Fibroblast of lung (primary cell): ENCODE data around the gene PIP4K2A. TPM values are rescaled to one million over a fixed set of nuclear protein-coding genes. Genes with fewer than 3 reads are reported as not detected.

Source experiments
- DNase-seq, 2 donors: peaks; one replicate each; pipeline versions ENCODE4 v3.0.0 to v3.0.0-alpha.2; 2010; ENCODE audit warnings: low read depth in 2 of 2
- H2AFZ ChIP-seq: 2 replicates; pipeline ENCODE4 v1.5.1; 2012; ENCODE audit warnings: low read length, control low read depth, inconsistent platforms
- H3K27ac ChIP-seq: 2 replicates; pipeline ENCODE4 v1.5.1; 2011; ENCODE audit warnings: low read length, control low read depth; ENCODE audit not compliant: insufficient read depth
- H3K27me3 ChIP-seq: 2 replicates; pipeline ENCODE4 v1.5.1; 2011; ENCODE audit warnings: mild to moderate bottlenecking, low read length; ENCODE audit not compliant: control insufficient read depth, insufficient read depth
- H3K36me3 ChIP-seq: 2 replicates; pipeline ENCODE4 v1.5.1; 2011; ENCODE audit warnings: low read length; ENCODE audit not compliant: control insufficient read depth, insufficient read depth
- H3K4me1 ChIP-seq: 2 replicates; pipeline ENCODE4 v1.5.1; 2011; ENCODE audit warnings: low read length; ENCODE audit not compliant: control insufficient read depth, insufficient read depth; ENCODE audit errors: extremely low read depth
- H3K4me2 ChIP-seq: 2 replicates; pipeline ENCODE4 v1.5.1; 2011; ENCODE audit warnings: low read length, control low read depth; ENCODE audit not compliant: insufficient read depth; ENCODE audit errors: extremely low read depth
- H3K4me3 ChIP-seq, 4 experiments: fragments of 200-600 bp in 1 of 4; sonication (generic) in 1 of 4; replicated peaks in 1 of 4; 2 replicates each; pipeline ENCODE4 v1.5.1; 2011 to 2016; ENCODE audit warnings: low read length in 4 of 4, low read depth in 3 of 4, mild to moderate bottlenecking in 3 of 4, control low read depth in 2 of 4, inconsistent platforms in 1 of 4, mixed read lengths in 1 of 4; ENCODE audit not compliant: insufficient read depth in 1 of 4; ENCODE audit errors: control extremely low read depth in 1 of 4
- H3K79me2 ChIP-seq: 2 replicates; pipeline ENCODE4 v1.5.1; 2012; ENCODE audit warnings: mild to moderate bottlenecking, low read length, inconsistent platforms; ENCODE audit not compliant: control insufficient read depth, insufficient read depth
- H3K9ac ChIP-seq: 2 replicates; pipeline ENCODE4 v1.5.1; 2011; ENCODE audit warnings: mild to moderate bottlenecking, low read length, control low read depth; ENCODE audit not compliant: insufficient read depth
- H3K9me3 ChIP-seq: 2 replicates; pipeline ENCODE4 v1.5.1; 2012; ENCODE audit warnings: low read depth, low read length; ENCODE audit not compliant: control insufficient read depth, insufficient read depth
- H4K20me1 ChIP-seq: 2 replicates; pipeline ENCODE4 v1.5.1; 2011; ENCODE audit warnings: low read length; ENCODE audit not compliant: control insufficient read depth, insufficient read depth; ENCODE audit errors: extremely low read depth
- CTCF ChIP-seq, 2 donors: IDR thresholded peaks in 1 of 2; conservative IDR thresholded peaks in 1 of 2; 1 replicate in 1 of 2; 2 replicates in 1 of 2; pipeline ENCODE4 v1.5.1; 2011 to 2012; ENCODE audit warnings: low read length in 2 of 2, control low read depth in 1 of 2, inconsistent platforms in 1 of 2, low read depth in 1 of 2, mild to moderate bottlenecking in 1 of 2
- EZH2 ChIP-seq: IDR thresholded peaks from 2 replicates; pipeline ENCODE4 v1.5.1; 2012; ENCODE audit warnings: low read length, control low read depth, mild to moderate bottlenecking; ENCODE audit errors: missing control alignments
- polyA plus RNA-seq, 2 donors: library from polyadenylated mRNA; depleted of rRNA in 1 of 2; stranded (reverse) in 1 of 2; unstranded in 1 of 2; fragments of >200 nt; gene quantifications; 2 replicates each; pipeline ENCODE4 v1.2.1, GENCODE V29; 2011 to 2012; ENCODE audit warnings: missing spikeins in 1 of 2
- total RNA-seq: library from RNA; depleted of rRNA; stranded (reverse); fragments of >200 nt; gene quantifications from 2 replicates; pipeline ENCODE4 v1.2.1, GENCODE V29; 2014

PIP4K2A gene
- total and polyA plus RNA-seq, 2 donors (not counting 1 experiment from before 2014, with no cell fraction given): 28.5 to 40.0 TPM

DNA sequence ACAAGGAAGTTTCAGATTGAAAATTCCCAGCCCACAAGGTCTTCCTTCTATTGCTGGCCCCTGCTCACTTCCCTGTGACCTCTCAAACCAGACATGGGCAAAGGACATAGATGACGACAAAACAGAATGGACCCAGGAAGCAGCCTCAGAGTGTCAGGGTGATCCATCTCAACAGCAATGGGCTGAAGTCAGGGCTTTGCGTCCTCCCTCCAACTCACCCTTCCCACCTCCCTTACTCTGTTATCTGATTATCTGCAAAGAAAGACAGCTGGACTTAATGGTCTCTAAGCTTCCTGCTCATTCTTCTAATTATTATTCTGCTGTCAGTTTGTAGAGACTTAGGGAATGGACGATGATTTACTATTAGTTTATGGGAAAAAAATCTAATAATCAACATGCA lies 115.9 kb downstream of the PIP4K2A start:
- H3K4me2 ChIP-seq: peak overlapping the region; percentile 54
- peak overlapping the region; percentile 17 for H3K27ac ChIP-seq
- no peak overlapping the region for H3K4me3 ChIP-seq
- H4K20me1 ChIP-seq: no peaks in the 10 kb centered on the region
- no peaks in the 10 kb centered on the region for H3K9me3 ChIP-seq
- H3K79me2 ChIP-seq: no peaks in the 10 kb centered on the region
- no peak overlapping the region for H3K9ac ChIP-seq
- no peak overlapping the region for H2AFZ ChIP-seq
- peaks cover 22% of the 10 kb centered on the region for H3K4me1 ChIP-seq
- peak in 1 of 2 donors; percentile 60 for DNase-seq
- H3K27me3 ChIP-seq: no peaks in the 10 kb centered on the region
- TF ChIP-seq EZH2: no peak
- peaks cover 1% of the 10 kb centered on the region for H3K36me3 ChIP-seq

DNA sequence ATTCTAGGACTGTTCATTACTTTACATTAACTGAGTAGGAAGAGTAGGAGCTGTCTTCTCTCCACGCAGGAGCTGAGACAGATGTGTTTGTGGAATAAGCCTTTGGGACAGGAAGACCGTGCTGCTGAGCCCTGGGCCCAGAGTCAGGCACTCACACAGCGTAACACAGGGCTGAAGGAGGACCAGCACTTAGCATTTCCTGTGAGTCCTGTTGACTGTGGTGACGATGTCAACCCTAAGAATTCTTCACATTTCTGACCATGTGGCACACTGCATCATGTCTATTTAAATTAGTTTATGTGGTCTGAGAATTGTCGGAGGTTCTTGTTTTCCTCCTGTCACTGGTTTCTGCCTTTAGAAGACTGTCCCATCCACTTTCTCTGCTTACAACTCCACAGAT lies 117.2 kb downstream of the PIP4K2A start:
- Histone ChIP-seq H3K79me2 (no peaks in the 10 kb centered on the region), H3K9ac (no peak overlapping the region), H3K27ac (no peak overlapping the region), H3K4me1 (peaks cover 22% of the 10 kb centered on the region), H3K9me3 (no peaks in the 10 kb centered on the region), H2AFZ (peak overlapping the region; percentile 6), H3K36me3 (peaks cover 1% of the 10 kb centered on the region), H4K20me1 (no peaks in the 10 kb centered on the region), H3K27me3 (no peaks in the 10 kb centered on the region), H3K4me3 (no peak overlapping the region), H3K4me2 (no peak overlapping the region)
- no peak for TF ChIP-seq CTCF (conservative IDR thresholded peaks at IDR 0.05 in 1 of 2, IDR thresholded peaks at IDR 0.05 in 1 of 2; ENCODE audit: low read depth in 1 of 2, low read length in 2 of 2)
- TF ChIP-seq EZH2: no peak
- DNase-seq: peak in 1 of 2 donors; percentile 65

DNA sequence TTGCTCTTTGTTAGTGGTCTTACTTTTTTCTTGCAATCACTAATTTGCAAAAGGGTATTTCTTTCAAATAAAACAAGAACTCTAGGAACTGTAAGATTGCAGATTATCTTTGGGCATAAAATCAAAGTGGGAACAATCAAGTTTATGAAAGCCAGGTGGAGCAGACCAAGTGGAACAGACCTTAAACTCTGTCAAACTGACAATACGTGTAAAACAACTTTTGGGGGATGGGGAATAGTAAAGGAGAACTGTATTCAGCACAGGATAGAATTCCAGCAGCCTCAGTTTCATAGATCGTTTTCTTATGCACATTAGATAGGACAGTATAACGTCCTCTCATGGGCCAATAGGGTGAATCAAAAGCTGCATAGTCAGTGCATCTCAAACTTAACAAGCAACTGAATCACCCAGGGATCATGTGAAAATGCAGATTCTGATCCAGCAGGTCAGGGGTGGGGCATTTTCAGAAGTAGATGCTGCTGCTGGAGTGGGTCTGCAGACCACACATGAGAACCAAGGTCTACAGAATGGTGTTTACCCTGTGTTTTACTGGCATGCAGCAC lies 120.7 kb downstream of the PIP4K2A start:
- no peak for DNase-seq
- no peak for TF ChIP-seq CTCF (conservative IDR thresholded peaks at IDR 0.05 in 1 of 2, IDR thresholded peaks at IDR 0.05 in 1 of 2; ENCODE audit: low read depth in 1 of 2, low read length in 2 of 2)
- TF ChIP-seq EZH2: no peak
- H3K79me2 ChIP-seq: no peaks in the 10 kb centered on the region

More for the DNA sequence above, 120.7 kb downstream of the PIP4K2A start:
- Histone ChIP-seq H2AFZ (no peak overlapping the region), H4K20me1 (no peaks in the 10 kb centered on the region), H3K27me3 (no peaks in the 10 kb centered on the region), H3K4me3 (no peak overlapping the region), H3K36me3 (no peaks in the 10 kb centered on the region), H3K9ac (no peak overlapping the region), H3K4me1 (peaks cover 15% of the 10 kb centered on the region), H3K4me2 (no peak overlapping the region), H3K9me3 (no peaks in the 10 kb centered on the region), H3K27ac (no peak overlapping the region)
